ENCODE data around the gene MTX3. TPM values are rescaled to one million over a fixed set of nuclear protein-coding genes. Genes with fewer than 3 reads are reported as not detected.

MTX3 gene
- total RNA-seq, 1 experiment from 2014 or later: 34.6 TPM

GRCh38 chr5:79982136-79982535 is 8.9 kb downstream of the MTX3 start:
- Mint-ChIP-seq H3K27ac (no peak overlapping the region), H3K9me3 (no peaks in the 10 kb centered on the region), H3K4me3 (no peak overlapping the region), H3K4me1 (peaks cover 7% of the 10 kb centered on the region; the same call in 1 of the 2 replicates), H3K36me3 (peaks cover 64% of the 10 kb centered on the region), H3K27me3 (ENCODE audit: low read depth) (no peaks in the 10 kb centered on the region)
- TF ChIP-seq NFE2L1 (CRISPR knock-in tag; IDR thresholded peaks at IDR 0.05) (no peak), ESRRA (CRISPR knock-in tag; IDR thresholded peaks at IDR 0.05; ENCODE audit: borderline replicate concordance) (no peak), ZNF317 (CRISPR knock-in tag; IDR thresholded peaks at IDR 0.05; ENCODE audit: borderline replicate concordance, low read depth) (no peak), E2F4 (CRISPR knock-in tag; IDR thresholded peaks at IDR 0.05; ENCODE audit: borderline replicate concordance, low read depth) (no peak)
- TF ChIP-seq, protein P1, sequence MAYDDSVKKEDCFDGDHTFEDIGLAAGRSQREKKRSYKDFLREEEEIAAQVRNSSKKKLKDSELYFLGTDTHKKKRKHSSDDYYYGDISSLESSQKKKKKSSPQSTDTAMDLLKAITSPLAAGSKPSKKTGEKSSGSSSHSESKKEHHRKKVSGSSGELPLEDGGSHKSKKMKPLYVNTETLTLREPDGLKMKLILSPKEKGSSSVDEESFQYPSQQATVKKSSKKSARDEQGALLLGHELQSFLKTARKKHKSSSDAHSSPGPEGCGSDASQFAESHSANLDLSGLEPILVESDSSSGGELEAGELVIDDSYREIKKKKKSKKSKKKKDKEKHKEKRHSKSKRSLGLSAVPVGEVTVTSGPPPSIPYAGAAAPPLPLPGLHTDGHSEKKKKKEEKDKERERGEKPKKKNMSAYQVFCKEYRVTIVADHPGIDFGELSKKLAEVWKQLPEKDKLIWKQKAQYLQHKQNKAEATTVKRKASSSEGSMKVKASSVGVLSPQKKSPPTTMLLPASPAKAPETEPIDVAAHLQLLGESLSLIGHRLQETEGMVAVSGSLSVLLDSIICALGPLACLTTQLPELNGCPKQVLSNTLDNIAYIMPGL (CRISPR knock-in tag; IDR thresholded peaks at IDR 0.05): no peak
- no peak for ATAC-seq
- ChIA-PET CTCF (interaction anchor here (1.0 kb wide), 1 partner anchor 101 kb away, joined by 3 read pairs; no protein-coding TSS in a partner anchor), POLR2A (no interaction called here)
- DNase-seq (ENCODE audit: low spot score): no peak

DNA sequence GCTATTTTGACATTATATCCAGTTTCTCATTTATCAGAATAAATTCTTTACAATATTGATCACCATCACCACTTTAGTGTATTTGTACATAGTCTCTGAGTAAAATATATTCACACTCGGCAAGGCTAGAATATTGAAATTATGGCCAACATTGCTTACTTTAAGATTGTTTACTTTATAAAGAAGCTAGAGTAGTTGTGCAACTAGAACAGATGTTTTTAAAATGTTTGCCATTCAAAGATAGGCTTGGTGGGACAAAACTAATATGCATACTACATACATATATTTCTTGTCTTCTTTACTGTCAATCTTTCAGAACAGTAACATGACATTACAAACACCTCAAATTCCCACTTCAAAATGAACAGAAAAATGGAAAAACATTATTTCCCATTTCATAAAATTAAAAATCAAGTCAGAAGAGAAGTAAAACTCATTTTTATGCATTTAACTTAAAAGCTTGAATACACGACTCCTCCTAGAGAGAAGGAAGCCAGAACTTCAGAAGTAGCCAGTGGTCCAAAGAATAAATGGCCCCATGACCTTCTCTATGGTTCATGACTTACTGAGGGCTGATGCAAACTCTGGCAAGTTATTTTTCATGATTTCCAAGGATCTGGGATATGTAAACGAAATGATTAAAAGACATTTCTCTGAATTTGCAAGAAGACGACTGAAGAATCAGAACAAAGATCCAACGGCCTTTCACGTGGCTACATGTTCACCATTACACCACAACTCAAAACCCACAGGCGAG is 14.1 kb downstream of the MTX3 start:
- ChIA-PET POLR2A (interaction anchor here (0.7 kb wide), 1 partner anchor 279 kb away, joined by 3 read pairs; no protein-coding TSS in a partner anchor), CTCF (interaction anchor here (1.0 kb wide), 1 partner anchor 13 kb away, joined by 3 read pairs; no protein-coding TSS in a partner anchor)
- TF ChIP-seq NFATC4 (CRISPR knock-in tag; IDR thresholded peaks at IDR 0.05): no peak
- TF ChIP-seq ZNF121 (CRISPR knock-in tag; IDR thresholded peaks at IDR 0.05): no peak
- TF ChIP-seq, protein P2, sequence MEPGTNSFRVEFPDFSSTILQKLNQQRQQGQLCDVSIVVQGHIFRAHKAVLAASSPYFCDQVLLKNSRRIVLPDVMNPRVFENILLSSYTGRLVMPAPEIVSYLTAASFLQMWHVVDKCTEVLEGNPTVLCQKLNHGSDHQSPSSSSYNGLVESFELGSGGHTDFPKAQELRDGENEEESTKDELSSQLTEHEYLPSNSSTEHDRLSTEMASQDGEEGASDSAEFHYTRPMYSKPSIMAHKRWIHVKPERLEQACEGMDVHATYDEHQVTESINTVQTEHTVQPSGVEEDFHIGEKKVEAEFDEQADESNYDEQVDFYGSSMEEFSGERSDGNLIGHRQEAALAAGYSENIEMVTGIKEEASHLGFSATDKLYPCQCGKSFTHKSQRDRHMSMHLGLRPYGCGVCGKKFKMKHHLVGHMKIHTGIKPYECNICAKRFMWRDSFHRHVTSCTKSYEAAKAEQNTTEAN (CRISPR knock-in tag; IDR thresholded peaks at IDR 0.05): no peak
- no peak for TF ChIP-seq ZNF263 (CRISPR knock-in tag; IDR thresholded peaks at IDR 0.05; ENCODE audit: low read depth)
- TF ChIP-seq, protein P3, sequence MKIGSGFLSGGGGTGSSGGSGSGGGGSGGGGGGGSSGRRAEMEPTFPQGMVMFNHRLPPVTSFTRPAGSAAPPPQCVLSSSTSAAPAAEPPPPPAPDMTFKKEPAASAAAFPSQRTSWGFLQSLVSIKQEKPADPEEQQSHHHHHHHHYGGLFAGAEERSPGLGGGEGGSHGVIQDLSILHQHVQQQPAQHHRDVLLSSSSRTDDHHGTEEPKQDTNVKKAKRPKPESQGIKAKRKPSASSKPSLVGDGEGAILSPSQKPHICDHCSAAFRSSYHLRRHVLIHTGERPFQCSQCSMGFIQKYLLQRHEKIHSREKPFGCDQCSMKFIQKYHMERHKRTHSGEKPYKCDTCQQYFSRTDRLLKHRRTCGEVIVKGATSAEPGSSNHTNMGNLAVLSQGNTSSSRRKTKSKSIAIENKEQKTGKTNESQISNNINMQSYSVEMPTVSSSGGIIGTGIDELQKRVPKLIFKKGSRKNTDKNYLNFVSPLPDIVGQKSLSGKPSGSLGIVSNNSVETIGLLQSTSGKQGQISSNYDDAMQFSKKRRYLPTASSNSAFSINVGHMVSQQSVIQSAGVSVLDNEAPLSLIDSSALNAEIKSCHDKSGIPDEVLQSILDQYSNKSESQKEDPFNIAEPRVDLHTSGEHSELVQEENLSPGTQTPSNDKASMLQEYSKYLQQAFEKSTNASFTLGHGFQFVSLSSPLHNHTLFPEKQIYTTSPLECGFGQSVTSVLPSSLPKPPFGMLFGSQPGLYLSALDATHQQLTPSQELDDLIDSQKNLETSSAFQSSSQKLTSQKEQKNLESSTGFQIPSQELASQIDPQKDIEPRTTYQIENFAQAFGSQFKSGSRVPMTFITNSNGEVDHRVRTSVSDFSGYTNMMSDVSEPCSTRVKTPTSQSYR (CRISPR knock-in tag; IDR thresholded peaks at IDR 0.05): no peak
- TF ChIP-seq TCF7 (CRISPR knock-in tag; IDR thresholded peaks at IDR 0.05; ENCODE audit: low read depth): no peak
- no peak for TF ChIP-seq ZNF219 (CRISPR knock-in tag; IDR thresholded peaks at IDR 0.05; ENCODE audit: borderline replicate concordance)
- TF ChIP-seq, protein P4, sequence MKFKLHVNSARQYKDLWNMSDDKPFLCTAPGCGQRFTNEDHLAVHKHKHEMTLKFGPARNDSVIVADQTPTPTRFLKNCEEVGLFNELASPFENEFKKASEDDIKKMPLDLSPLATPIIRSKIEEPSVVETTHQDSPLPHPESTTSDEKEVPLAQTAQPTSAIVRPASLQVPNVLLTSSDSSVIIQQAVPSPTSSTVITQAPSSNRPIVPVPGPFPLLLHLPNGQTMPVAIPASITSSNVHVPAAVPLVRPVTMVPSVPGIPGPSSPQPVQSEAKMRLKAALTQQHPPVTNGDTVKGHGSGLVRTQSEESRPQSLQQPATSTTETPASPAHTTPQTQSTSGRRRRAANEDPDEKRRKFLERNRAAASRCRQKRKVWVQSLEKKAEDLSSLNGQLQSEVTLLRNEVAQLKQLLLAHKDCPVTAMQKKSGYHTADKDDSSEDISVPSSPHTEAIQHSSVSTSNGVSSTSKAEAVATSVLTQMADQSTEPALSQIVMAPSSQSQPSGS (CRISPR knock-in tag; IDR thresholded peaks at IDR 0.05; ENCODE audit: borderline replicate concordance, low read depth): no peak
- no peak for TF ChIP-seq FOXK1 (CRISPR knock-in tag; IDR thresholded peaks at IDR 0.05)
- TF ChIP-seq NR2C2 (CRISPR knock-in tag; IDR thresholded peaks at IDR 0.05): no peak
- no peak for TF ChIP-seq FOXP4 (CRISPR knock-in tag; IDR thresholded peaks at IDR 0.05)
- DNase-seq (ENCODE audit: low spot score) (no peak), ATAC-seq (no peak)
- no peaks in the 10 kb centered on the region for H3K4me1 Mint-ChIP-seq
- H3K27ac Mint-ChIP-seq: no peak overlapping the region
- no peak overlapping the region for H3K4me3 Mint-ChIP-seq
- H3K9me3 Mint-ChIP-seq: no peaks in the 10 kb centered on the region
- peaks cover 32% of the 10 kb centered on the region for H3K36me3 Mint-ChIP-seq
- no peaks in the 10 kb centered on the region for H3K27me3 Mint-ChIP-seq (ENCODE audit: low read depth)
